H1 (cell line): ENCODE measurements around the gene SRXN1. TPM values are rescaled to one million over a fixed set of nuclear protein-coding genes. Genes with fewer than 3 reads are reported as not detected.

Experiments
- ATF2 ChIP-seq: IDR thresholded peaks from 2 replicates; pipeline ENCODE4 v1.6.1; 2012; ENCODE audit warnings: low read length, inconsistent platforms
- E2F6 ChIP-seq: IDR thresholded peaks from 2 replicates; pipeline ENCODE4 v1.6.1; 2012; ENCODE audit warnings: inconsistent platforms
- EGR1 ChIP-seq: IDR thresholded peaks from 2 replicates; pipeline ENCODE4 v1.6.1; 2011; ENCODE audit warnings: low read depth, low read length, borderline replicate concordance
- EZH2 ChIP-seq: fragments of 200-600 bp; sonication (generic); IDR thresholded peaks from 2 replicates; pipeline ENCODE4 v1.7.1; 2012; ENCODE audit warnings: low read depth, mild to moderate bottlenecking, moderate library complexity, low read length, inconsistent platforms; ENCODE audit not compliant: severe bottlenecking
- FOSL1 ChIP-seq: IDR thresholded peaks from 2 replicates; pipeline ENCODE4 v1.6.1; 2011; ENCODE audit warnings: mild to moderate bottlenecking, low read depth, low read length, moderate library complexity; ENCODE audit not compliant: insufficient read depth
- KDM5A ChIP-seq: fragments of 200-600 bp; IDR thresholded peaks from 2 replicates; pipeline ENCODE4 v1.7.1; 2012; ENCODE audit warnings: mild to moderate bottlenecking, low read length, inconsistent platforms, mixed read lengths
- PHF8 ChIP-seq: fragments of 200-600 bp; sonication (generic); conservative IDR thresholded peaks from 2 replicates; pipeline ENCODE4 v1.7.1; 2012; ENCODE audit warnings: low read depth, mild to moderate bottlenecking, inconsistent platforms, low read length, moderate library complexity
- POU5F1 ChIP-seq: IDR thresholded peaks from 2 replicates; pipeline ENCODE4 v1.6.1; 2011; ENCODE audit warnings: low read depth, mild to moderate bottlenecking, low read length, moderate library complexity
- RNF2 ChIP-seq: fragments of 200-900, 300-1000 bp; sonication (generic); IDR thresholded peaks from 2 replicates; pipeline ENCODE4 v1.7.1; 2016; ENCODE audit warnings: borderline replicate concordance, low read depth, mild to moderate bottlenecking, antibody characterized with exemption, low read length; ENCODE audit not compliant: poor library complexity, severe bottlenecking; ENCODE audit errors: missing control alignments
- polyA plus RNA-seq, 7 experiments: library from polyadenylated mRNA; depleted of rRNA in 3 of 7; stranded (reverse) in 5 of 7; unstranded in 2 of 7; fragments of >200 nt in 5 of 7; fragments of 200-250 nt in 2 of 7; gene quantifications; 1 replicate in 5 of 7; 2 replicates in 1 of 7; 4 replicates in 1 of 7; pipeline versions ENCODE4 v1.2.1 to v1.2.3, GENCODE V29; 2011 to 2013; ENCODE audit warnings: missing spikeins in 2 of 7, mixed read lengths in 2 of 7
- total RNA-seq: library from RNA; stranded (reverse); fragmentation: NEBNext Ultra II Directional; extraction: Animal tissue kit (Norgen Biotek cat#: 25700); gene quantifications from 2 replicates; pipeline ENCODE4 v1.2.1, GENCODE V29; 2021

Gene SRXN1
- total and polyA plus RNA-seq, 2 of the 8 experiments (the other 6 are each of a cell fraction or from before 2014, with no cell fraction given), result 12.2 to 15.8 TPM

- TF ChIP-seq EGR1 (no peak), E2F6 (no peak), EZH2 (no peak), ATF2 (no peak), POU5F1 (no peak), PHF8 (no peak), RNF2 (no peak), FOSL1 (no peak), KDM5A (no peak)
Measured at GRCh38 chr20:655726-656624, 3.0 kb upstream of the SRXN1 start (continued).
